ENCODE data around the gene PRDM12.

- TF ChIP-seq CTCF (IDR thresholded peaks at IDR 0.05) (no peak), EZH2 (IDR thresholded peaks at IDR 0.05; ENCODE audit: borderline replicate concordance, insufficient read depth, low read depth, low read length, poor library complexity, severe bottlenecking) (no peak)
Measured at GRCh38 chr9:130703501-130703900, 39.1 kb downstream of the PRDM12 start.
